Stimulated activated memory B cell treated with anti-CD40 and anti-IgM and Interleukin-4, amounts not matched to agents 10 μg/mL and 1 μg/mL and 100 μg/mL, for 72 hours (primary cell): ENCODE measurements around the gene NEXN.

ENCODE experiments used
- ATAC-seq: fragments of 150-1000 bp; cut with Tn5 transposase; 2 replicates; pipeline ENCODE4 v1.10.0; 2021
- H3K27ac Mint-ChIP-seq: one replicate; pipeline ENCODE4 v1.8.0; 2022; ENCODE audit warnings: mild to moderate bottlenecking, mixed read lengths
- H3K27me3 Mint-ChIP-seq: one replicate; pipeline ENCODE4 v1.8.0; 2022; ENCODE audit warnings: mixed read lengths
- H3K36me3 Mint-ChIP-seq: one replicate; pipeline ENCODE4 v1.8.0; 2022; ENCODE audit warnings: mixed read lengths
- H3K4me1 Mint-ChIP-seq: one replicate; pipeline ENCODE4 v1.8.0; 2022; ENCODE audit warnings: mixed read lengths
- H3K4me3 Mint-ChIP-seq: one replicate; pipeline ENCODE4 v1.8.0; 2022; ENCODE audit warnings: mild to moderate bottlenecking, moderate library complexity, mixed read lengths
- H3K9me3 Mint-ChIP-seq: one replicate; pipeline ENCODE4 v1.8.0; 2022; ENCODE audit warnings: mixed read lengths

Gene NEXN

DNA sequence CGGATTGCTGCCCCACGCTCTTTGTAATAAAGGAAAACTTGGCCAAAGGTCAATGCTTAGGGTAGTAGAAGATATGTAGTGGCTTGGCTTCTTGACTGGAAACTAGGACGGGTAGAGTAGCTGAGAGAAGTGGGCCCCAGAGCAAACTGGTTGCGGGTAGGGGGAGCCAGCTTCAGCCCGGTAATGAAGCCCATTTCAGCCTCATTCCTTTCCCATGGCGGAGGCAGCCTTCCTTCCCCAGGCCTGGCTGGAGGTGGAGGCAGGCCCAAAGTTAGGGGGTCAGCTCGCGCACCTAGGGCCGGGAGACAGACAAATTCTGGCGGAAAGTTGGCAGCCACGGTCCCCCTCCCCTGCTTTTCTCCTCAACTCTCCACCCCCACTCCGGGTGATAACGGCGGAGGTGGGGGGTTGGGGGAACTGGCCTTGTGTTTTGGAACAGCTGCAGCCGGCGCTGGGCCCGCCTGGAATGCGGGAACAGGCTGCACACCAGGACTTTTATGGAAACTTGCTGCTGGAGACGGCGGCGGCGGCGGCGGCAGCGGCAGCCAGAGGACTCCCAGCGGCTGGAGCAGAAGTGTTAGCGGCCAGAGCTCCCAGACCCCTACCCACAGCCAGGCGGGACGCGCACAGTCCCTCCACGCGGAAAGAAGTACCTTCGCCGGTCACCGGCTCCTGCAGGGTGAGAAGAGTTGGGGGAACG, at the start of gene NEXN:
Gene NEXN (plus strand): TSS at position 544 of the 700 bp plus-strand sequence. CDS start 27,483 bp downstream, outside the sequence.
- peak within 1 kb of the TSS; percentile 78 for H3K4me3 Mint-ChIP-seq
- peaks cover 25% of the 10 kb centered on the region for H3K27me3 Mint-ChIP-seq
- H3K27ac Mint-ChIP-seq = no peak within 1 kb of the TSS
- H3K4me1 Mint-ChIP-seq = peaks cover 10% of the 10 kb centered on the region
- H3K9me3 Mint-ChIP-seq = peaks cover 7% of the 10 kb centered on the region
- H3K36me3 Mint-ChIP-seq = peaks cover 15% of the 10 kb centered on the region
- peak; percentile 5 for ATAC-seq

DNA sequence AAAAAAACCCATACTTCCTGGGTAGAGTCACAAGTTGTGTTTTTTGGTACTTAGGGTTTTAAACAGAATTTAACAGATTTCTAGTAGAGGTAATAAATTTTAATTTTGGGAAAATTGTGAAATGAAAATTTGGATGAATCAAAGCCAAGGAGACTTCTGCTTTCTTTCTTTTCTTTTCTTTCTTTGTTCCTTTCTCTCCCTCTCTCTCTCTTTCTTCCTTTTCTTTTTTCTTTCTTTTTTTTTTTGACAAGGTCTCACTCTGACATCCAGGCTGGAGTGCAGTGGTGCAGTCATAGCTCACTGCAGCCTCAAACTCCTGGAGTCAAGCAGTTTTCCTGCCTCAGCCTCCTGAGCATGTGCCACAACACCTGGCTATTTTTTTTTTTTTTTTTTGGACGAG, 46.9 kb upstream of the NEXN start:
- Mint-ChIP-seq H3K4me3 (no peak overlapping the region), H3K36me3 (peaks cover 14% of the 10 kb centered on the region), H3K9me3 (no peaks in the 10 kb centered on the region), H3K27ac (no peak overlapping the region), H3K4me1 (no peaks in the 10 kb centered on the region), H3K27me3 (no peaks in the 10 kb centered on the region)
- ATAC-seq = no peak

DNA sequence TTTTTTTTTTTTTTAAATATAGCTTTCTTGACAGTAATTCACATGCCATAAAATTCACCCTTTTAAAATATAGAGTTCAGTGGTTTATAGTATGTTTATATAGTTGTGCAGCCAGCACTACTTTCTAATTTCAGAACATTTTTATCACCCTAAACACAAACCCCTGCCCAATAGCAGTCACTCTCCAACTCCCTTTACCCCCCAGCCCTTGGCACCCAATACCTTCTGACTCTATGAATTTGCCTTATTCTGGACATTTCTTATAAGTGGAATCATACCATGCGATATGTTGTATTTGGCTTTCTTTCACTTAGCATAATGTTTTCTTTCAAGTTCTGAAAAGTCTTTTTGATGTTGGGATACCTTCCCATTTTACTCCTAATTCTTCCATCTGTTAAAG, 42.5 kb upstream of the NEXN start:
- ATAC-seq = no peak
- Mint-ChIP-seq H3K27ac (no peak overlapping the region), H3K4me3 (no peak overlapping the region), H3K9me3 (no peaks in the 10 kb centered on the region), H3K4me1 (no peaks in the 10 kb centered on the region), H3K36me3 (peaks cover 20% of the 10 kb centered on the region), H3K27me3 (no peaks in the 10 kb centered on the region)

DNA sequence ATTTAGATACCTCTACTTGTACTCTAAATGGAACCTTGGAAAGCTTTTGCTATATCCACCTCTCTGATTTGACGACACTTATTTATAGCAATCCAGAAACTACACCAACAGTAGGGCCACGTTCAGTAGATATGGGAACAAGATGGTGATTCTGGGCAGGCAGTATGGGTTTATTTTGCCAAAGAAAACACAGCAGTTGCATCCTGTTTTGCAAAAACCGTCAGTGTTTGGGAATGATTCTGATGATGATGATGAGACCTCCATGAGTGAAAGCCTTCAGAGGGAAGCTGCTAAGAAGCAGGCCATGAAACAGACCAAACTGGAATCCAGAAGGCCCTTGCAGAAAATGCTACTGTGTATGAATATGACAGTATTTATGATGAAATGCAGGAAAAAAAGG, 41.5 kb upstream of the NEXN start:
- no peak for ATAC-seq
- Mint-ChIP-seq H3K9me3 (no peaks in the 10 kb centered on the region), H3K27me3 (no peaks in the 10 kb centered on the region), H3K27ac (no peak overlapping the region), H3K4me1 (no peaks in the 10 kb centered on the region), H3K36me3 (peaks cover 14% of the 10 kb centered on the region), H3K4me3 (no peak overlapping the region)

DNA sequence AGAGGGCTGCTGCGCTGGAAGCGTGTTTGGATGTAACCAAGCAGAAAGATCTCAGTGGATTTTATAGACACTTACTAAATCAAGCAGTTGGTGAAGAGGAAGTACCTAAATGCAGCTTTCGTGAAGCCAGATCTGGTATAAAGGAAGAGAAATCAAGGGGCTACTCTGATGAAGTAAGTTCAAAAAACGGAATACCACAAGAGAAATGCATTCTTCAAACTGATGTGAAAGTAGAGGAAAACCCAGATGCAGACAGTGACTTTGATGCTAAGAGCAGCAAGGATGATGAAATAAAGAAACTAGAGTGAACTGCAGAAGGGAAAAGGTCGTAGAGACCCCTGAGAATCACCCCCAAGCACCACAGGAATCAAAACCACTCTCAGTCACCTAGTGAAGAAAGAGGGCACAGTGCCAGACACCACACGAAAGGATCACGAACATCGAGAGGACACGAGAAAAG, 40.8 kb upstream of the NEXN start:
- ATAC-seq = peak; percentile 41
- H3K36me3 Mint-ChIP-seq = peaks cover 16% of the 10 kb centered on the region
- H3K27ac Mint-ChIP-seq = no peak overlapping the region
- H3K9me3 Mint-ChIP-seq = no peaks in the 10 kb centered on the region
- no peaks in the 10 kb centered on the region for H3K4me1 Mint-ChIP-seq
- H3K27me3 Mint-ChIP-seq = no peaks in the 10 kb centered on the region
- no peak overlapping the region for H3K4me3 Mint-ChIP-seq

DNA sequence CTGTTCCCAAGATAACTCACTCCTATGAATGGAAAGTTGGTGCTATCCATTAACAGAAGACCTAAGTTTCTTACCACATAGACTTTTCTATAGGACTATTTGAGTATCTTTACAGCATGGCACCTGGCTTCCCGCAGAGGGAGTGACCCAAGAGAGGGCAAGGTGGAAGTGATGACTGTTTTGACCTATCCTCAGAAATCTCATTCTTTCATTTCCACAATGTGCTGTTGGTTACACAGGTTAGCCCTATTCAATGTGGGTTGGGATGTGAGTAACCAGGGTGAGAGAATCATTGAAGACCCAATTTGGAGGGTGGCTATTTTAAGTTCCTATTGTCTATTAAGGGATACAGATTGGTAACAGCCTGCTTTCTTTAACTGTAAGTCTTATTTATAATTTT, 38.3 kb upstream of the NEXN start:
- no peak for ATAC-seq
- Mint-ChIP-seq H3K4me1 (no peaks in the 10 kb centered on the region), H3K27ac (no peak overlapping the region), H3K9me3 (peaks cover 12% of the 10 kb centered on the region), H3K4me3 (no peak overlapping the region), H3K27me3 (no peaks in the 10 kb centered on the region), H3K36me3 (peaks cover 40% of the 10 kb centered on the region)

DNA sequence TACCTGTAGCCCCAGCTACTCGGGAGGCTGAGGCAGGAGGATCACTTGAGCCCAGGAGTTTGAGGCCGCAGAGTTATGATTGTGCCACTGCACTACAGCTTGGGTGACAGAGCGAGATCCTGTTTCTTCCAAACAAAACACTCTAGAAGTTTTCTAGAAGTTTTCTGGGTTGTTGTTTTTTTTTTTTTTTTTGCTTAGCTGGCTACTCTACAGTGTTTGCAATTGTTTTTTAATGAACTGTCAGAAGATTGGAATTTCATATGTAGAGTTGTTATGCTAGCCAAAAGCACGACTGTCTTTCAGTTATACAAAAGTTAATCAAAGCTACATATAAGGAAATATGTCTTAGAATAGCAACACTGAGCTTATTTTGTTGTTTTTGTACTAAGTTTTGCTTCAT, 30.9 kb upstream of the NEXN start:
- Mint-ChIP-seq H3K27me3 (no peaks in the 10 kb centered on the region), H3K36me3 (peaks cover 85% of the 10 kb centered on the region), H3K4me1 (no peaks in the 10 kb centered on the region), H3K4me3 (no peak overlapping the region), H3K27ac (no peak overlapping the region), H3K9me3 (peaks cover 24% of the 10 kb centered on the region)
- no peak for ATAC-seq

DNA sequence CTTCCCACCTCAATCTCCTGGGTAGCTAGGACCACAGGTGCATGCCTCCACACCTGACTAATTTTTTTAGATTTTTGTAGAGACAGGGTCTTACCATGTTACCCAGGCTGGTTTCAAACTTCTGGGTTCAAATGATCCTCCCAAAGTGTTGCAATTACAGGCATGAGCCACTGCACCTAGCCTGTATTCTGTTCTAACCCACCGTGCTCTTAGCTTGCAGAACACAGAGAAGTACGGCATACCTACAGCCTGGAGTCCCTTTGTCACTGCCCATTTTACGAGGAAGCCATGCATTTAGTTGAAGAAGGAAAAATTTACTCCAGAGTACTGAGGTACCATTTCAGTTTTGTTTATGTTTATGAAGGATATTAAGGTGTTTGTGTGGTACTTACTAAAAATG, 29.7 kb upstream of the NEXN start:
- no peaks in the 10 kb centered on the region for H3K4me1 Mint-ChIP-seq
- H3K4me3 Mint-ChIP-seq = no peak overlapping the region

DNA sequence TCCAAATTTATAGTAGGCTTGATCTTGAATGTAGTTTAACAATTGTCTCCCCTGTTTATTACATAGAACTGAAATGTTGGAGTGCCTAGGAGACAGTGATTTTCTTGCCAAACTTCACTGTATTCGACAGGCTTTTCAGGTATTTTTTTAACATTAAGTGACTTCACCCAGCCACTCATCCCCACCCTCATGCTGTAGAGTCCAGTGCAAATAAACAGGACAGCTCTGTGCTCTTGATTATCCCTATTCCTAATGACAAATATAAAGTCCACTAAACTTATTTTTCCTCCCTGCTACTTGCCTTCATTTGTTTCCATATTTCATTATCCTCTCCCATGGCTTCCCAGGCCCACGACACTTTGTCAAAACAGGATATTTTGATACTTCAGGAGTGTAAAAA, 29.2 kb upstream of the NEXN start:
- ATAC-seq = no peak
- Mint-ChIP-seq H3K36me3 (peaks cover 80% of the 10 kb centered on the region), H3K27ac (no peak overlapping the region), H3K27me3 (no peaks in the 10 kb centered on the region), H3K9me3 (peaks cover 20% of the 10 kb centered on the region), H3K4me3 (no peak overlapping the region), H3K4me1 (no peaks in the 10 kb centered on the region)

More for the DNA sequence above, 29.7 kb upstream of the NEXN start:
- Mint-ChIP-seq H3K9me3 (peaks cover 24% of the 10 kb centered on the region), H3K27me3 (no peaks in the 10 kb centered on the region), H3K27ac (no peak overlapping the region), H3K36me3 (peaks cover 84% of the 10 kb centered on the region)
- no peak for ATAC-seq

DNA sequence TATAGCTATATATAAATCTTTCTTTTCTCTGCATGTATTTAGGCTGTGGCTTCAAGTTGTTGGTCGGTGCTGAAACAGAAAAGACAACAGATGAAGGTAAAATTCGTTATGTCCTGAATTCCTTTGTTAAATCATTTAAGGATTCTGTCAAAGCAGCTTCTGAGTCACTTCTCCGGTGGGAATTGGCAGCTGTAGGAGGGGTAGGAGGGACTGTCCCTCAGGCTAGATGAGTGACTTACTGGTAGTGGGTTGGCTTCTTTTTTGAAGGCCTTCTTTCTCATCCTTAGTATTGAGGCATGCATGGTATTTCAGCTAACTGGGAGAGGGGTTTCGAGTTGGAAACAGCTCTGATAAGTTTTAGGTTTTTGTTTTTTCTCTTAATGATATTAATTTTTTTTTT, 22.1 kb upstream of the NEXN start:
- no peak for ATAC-seq
- no peaks in the 10 kb centered on the region for H3K27me3 Mint-ChIP-seq
- no peaks in the 10 kb centered on the region for H3K4me1 Mint-ChIP-seq
- H3K27ac Mint-ChIP-seq = no peak overlapping the region
- H3K4me3 Mint-ChIP-seq = no peak overlapping the region
- H3K36me3 Mint-ChIP-seq = peaks cover 56% of the 10 kb centered on the region
- H3K9me3 Mint-ChIP-seq = no peaks in the 10 kb centered on the region

DNA sequence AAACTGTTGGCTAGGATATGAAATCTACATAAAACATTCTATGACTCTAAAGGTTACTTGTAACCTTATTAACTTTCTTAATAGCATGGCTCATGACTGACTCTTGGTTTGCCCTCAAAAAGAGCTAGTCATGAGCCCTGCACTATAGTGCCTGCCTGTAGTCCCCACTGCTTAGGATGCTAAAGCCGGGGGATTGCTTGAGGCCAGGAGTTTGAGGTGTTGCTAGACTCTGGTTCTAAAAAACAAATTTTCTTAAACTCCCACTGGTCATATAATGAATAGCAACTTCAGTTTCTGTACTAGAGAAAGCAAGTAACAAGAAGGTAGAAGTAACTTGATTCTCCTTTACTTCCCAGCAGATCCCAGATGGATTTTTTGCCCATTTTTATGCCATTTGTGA, 15.8 kb upstream of the NEXN start:
- no peak for ATAC-seq
- Mint-ChIP-seq H3K4me3 (no peak overlapping the region), H3K36me3 (peaks cover 15% of the 10 kb centered on the region), H3K27me3 (no peaks in the 10 kb centered on the region), H3K27ac (no peak overlapping the region), H3K4me1 (no peaks in the 10 kb centered on the region), H3K9me3 (no peaks in the 10 kb centered on the region)

DNA sequence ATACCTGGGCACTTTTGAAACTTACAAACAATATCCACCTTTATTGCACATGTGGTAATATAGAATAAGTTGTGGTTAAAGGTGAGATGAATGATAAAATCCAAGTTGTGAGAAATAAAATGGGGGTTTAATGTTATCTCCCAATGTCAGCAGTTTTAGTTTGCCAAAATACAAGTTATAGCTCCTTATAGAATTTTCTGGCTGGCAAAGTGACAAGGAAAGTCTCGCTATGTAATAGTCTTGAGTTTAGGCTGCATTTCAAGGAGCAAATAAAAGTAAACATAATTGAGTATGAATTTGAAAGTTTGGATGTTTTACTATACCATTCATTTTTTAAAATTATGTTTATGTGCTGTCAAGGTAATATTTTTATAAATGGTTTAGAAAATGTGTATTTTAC, 15.0 kb upstream of the NEXN start:
- Mint-ChIP-seq H3K9me3 (no peaks in the 10 kb centered on the region), H3K27ac (no peak overlapping the region), H3K27me3 (no peaks in the 10 kb centered on the region), H3K4me3 (no peak overlapping the region), H3K4me1 (no peaks in the 10 kb centered on the region), H3K36me3 (peaks cover 12% of the 10 kb centered on the region)
- ATAC-seq = no peak

DNA sequence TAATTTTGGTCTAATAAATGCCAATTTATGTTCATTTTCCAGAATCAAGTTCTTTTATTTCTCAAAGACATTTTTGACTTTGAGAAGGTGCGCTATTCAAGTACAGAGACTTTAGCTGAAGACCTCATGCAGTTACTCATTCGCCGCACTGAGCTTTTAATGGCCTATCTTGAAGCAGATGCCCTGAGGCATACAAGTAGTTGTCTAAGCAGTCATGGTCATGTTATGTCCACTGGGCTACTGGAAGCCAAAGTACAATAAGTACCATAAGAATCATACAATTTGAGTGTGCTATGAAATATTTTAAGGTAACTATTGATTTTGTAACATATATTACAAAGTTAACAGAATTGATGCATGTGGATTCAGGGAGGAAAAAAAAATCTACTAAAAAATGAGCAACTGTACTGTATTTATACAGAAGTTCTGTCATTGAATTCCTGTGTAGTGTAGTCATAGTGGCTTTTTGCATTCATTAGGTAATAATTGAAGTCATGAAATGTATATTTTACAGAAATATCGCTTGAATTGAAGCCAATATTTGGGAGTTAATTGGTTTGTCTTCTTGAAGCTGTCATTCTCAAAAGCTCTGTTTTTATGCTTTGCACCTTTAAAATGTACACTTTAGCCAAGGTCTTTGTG, 13.5 kb upstream of the NEXN start:
- no peaks in the 10 kb centered on the region for H3K4me1 Mint-ChIP-seq
- no peaks in the 10 kb centered on the region for H3K9me3 Mint-ChIP-seq
- H3K4me3 Mint-ChIP-seq = no peak overlapping the region
- H3K27ac Mint-ChIP-seq = no peak overlapping the region
- peaks cover 5% of the 10 kb centered on the region for H3K36me3 Mint-ChIP-seq
- ATAC-seq = no peak
- no peaks in the 10 kb centered on the region for H3K27me3 Mint-ChIP-seq

DNA sequence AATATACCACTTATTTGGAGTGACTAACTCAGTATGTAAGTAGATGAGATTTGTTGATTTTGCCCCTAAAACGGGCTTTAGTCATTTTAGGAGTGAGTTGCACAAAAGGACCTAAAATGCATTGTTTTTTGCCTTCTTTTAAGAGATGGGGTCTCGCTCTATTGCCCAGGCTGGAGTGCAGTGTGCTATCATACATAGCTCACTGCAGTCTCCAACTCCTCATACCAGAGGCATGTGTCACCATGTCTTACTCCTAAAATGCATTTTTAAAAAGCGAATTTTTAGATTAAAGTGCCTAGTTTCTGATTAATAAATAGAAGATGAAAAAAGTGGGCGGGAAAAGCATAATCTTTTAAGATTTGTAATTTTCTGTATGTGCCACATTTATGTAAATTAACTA, 11.5 kb upstream of the NEXN start:
- H3K36me3 Mint-ChIP-seq = peaks cover 5% of the 10 kb centered on the region
- ATAC-seq = no peak
- H3K9me3 Mint-ChIP-seq = no peaks in the 10 kb centered on the region
- H3K4me1 Mint-ChIP-seq = no peaks in the 10 kb centered on the region
- no peak overlapping the region for H3K27ac Mint-ChIP-seq
- no peak overlapping the region for H3K4me3 Mint-ChIP-seq
- no peaks in the 10 kb centered on the region for H3K27me3 Mint-ChIP-seq

DNA sequence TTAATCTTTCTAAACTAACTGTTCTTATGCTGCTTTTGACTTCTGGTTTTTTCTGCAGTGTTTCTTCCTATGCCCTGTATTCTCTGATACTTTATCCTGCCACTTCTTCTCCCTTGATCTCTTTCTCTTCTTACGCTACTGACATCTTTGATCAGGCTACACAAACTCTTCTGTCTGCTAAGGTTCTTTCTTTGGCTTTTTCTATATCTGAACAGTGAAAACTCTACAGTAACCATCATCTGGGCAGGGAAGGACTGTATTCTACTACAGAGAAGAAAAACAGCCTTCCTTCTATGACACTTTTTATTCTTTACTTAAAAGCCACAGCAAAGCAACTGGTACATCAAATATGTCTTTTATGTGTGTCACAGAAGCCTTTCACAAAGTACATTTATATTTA, 7.4 kb upstream of the NEXN start:
- Mint-ChIP-seq H3K4me3 (no peak overlapping the region), H3K9me3 (no peaks in the 10 kb centered on the region), H3K27me3 (peaks cover under 1% of the 10 kb centered on the region), H3K36me3 (peaks cover 6% of the 10 kb centered on the region), H3K27ac (no peak overlapping the region), H3K4me1 (no peaks in the 10 kb centered on the region)
- ATAC-seq = no peak

DNA sequence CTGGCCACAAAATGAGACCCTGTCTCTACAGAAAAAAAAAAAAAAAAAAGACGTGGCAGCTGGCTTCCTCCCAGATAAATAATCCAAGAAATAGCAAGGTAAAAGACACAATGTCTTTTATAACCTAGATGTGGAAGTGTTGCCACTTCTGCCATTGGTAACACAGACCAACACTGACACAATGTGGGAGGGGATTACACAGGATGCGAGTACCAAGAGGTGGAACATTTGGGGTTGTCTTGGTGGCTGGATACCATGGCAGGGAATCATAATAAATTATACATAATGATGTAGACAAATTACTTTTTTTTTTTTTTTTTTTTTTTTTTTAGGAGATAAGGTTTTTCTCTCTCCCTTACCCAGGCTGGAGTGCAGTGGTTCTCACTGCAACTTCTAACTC, 6.0 kb upstream of the NEXN start:
- Mint-ChIP-seq H3K36me3 (peaks cover 15% of the 10 kb centered on the region), H3K9me3 (peaks cover 7% of the 10 kb centered on the region), H3K27me3 (peaks cover 12% of the 10 kb centered on the region), H3K4me3 (no peak overlapping the region), H3K4me1 (no peaks in the 10 kb centered on the region), H3K27ac (no peak overlapping the region)
- ATAC-seq = no peak
